ENCODE results near the gene ARF3. TPM values are rescaled to one million over a fixed set of nuclear protein-coding genes. Genes with fewer than 3 reads are reported as not detected.

ARF3 gene
- total and polyA plus RNA-seq, 5 donors from 2014 or later, result 21.2 to 79.4 (median 25.0) TPM

DNA sequence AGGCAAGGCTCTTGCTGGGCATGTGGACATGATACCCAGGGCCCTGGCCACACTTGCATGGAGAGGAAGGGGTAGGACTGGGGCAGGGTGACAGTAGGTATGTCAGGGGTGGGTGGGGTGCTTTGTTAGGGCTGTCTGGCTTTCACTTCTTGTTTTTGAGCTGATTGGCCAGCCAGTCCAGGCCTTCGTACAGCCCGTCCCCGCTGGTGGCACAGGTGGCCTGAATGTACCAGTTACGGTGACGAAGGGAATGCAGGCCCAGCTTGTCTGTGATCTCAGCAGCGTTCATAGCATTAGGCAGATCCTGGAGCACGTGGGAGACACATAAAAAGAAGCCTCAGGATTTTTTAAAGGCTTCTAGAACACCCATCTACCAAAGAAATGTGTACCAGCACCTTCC lies 18.5 kb downstream of the ARF3 start:
- Histone ChIP-seq H3K4me1 (ENCODE audit: control insufficient read depth, insufficient read depth, low read length, poor library complexity, severe bottlenecking) (peaks cover 7% of the 10 kb centered on the region), H3K36me3 (ENCODE audit: control insufficient read depth, insufficient read depth, low read length) (peaks cover 37% of the 10 kb centered on the region), H3K4me3 (ENCODE audit: low read depth, low read length) (no peak overlapping the region), H3K27me3 (ENCODE audit: control insufficient read depth, insufficient read depth, low read length) (no peaks in the 10 kb centered on the region), H3K27ac (ENCODE audit: insufficient read depth, low read length, poor library complexity, severe bottlenecking) (no peak overlapping the region), H3K9me3 (ENCODE audit: control insufficient read depth in 2 of 2, low read length in 2 of 2) (no peaks in the 10 kb centered on the region)
- Mint-ChIP-seq H3K27ac (no peak overlapping the region), H3K36me3 (peaks cover 36% of the 10 kb centered on the region), H3K4me3 (no peak overlapping the region), H3K27me3 (no peaks in the 10 kb centered on the region), H3K9me3 (peaks cover 0 to 3% (median 0%) of the 10 kb centered on the region in 7 donors), H3K4me1 (peaks cover 13 to 26% (median 19%) of the 10 kb centered on the region in 4 donors)
- DNase-seq (no peak), ATAC-seq (ENCODE audit: low read depth in 2 of 2) (no peak)

DNA sequence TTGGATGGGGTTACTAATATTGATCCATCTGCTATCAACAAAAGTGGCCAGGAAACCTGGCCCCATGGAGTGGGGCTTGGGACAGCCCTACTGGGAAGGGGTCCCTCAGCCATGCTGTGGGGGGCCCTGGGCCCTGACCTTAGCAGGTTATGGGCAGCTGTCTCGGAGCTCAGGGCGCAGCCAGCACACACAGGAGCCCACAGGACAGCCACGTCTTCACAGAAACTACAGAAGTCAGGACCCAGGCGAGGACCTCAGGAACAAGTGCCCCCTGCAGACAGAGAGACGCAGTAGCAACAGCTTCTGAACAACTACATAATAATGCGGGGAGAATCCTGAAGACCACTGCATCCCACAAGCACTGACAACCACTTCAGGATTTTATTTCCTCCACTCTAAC lies 20.1 kb downstream of the ARF3 start:
- no peaks in the 10 kb centered on the region for H3K27me3 ChIP-seq (ENCODE audit: control insufficient read depth, insufficient read depth, low read length)
- peaks cover 41% of the 10 kb centered on the region for H3K36me3 ChIP-seq (ENCODE audit: control insufficient read depth, insufficient read depth, low read length)
- H3K27ac ChIP-seq (ENCODE audit: insufficient read depth, low read length, poor library complexity, severe bottlenecking), result no peak overlapping the region
- peaks cover 10% of the 10 kb centered on the region for H3K4me1 ChIP-seq (ENCODE audit: control insufficient read depth, insufficient read depth, low read length, poor library complexity, severe bottlenecking)
- peaks cover 11 to 24% (median 13%) of the 10 kb centered on the region in 4 donors for H3K4me1 Mint-ChIP-seq
- peaks cover 41% of the 10 kb centered on the region for H3K36me3 Mint-ChIP-seq
- H3K27ac Mint-ChIP-seq, result peak overlapping the region in 1 of 3 donors; percentile 71
- ATAC-seq (ENCODE audit: low read depth in 2 of 2) (no peak), DNase-seq (no peak)
- no peak overlapping the region for H3K4me3 Mint-ChIP-seq
- H3K9me3 Mint-ChIP-seq, result peaks cover 0 to 3% (median 0%) of the 10 kb centered on the region in 7 donors
- no peaks in the 10 kb centered on the region for H3K9me3 ChIP-seq (ENCODE audit: control insufficient read depth in 2 of 2, low read length in 2 of 2)
- no peak overlapping the region for H3K4me3 ChIP-seq (ENCODE audit: low read depth, low read length)
- no peaks in the 10 kb centered on the region for H3K27me3 Mint-ChIP-seq

DNA sequence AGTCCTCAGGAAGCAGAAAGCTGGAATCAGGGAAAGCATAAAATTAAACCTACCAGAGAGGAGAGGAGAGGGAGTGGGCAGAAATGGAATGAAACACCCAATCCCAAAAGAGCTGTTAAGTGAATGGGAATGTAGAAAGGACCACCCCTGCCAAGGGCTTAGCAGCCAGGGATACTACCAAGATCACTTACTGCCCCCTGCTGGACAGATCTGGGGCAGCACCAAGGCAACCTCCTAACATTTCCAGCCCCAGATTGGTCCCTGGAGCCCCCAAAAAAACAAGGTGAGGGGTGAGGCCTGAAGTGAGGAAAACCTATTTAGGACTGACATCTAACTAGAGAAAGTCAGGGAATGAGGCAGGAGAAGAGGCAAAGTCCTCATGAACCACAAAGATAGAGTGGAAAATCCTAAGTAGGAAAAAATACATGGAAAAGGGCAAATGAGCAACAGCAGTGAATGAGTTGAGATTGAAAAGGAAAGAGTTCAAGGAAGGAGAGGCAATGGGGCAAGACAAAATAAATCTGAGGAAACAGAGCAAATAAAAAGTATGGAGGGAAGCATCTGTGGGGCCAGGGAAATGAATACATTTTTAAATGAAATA lies 20.8 kb downstream of the ARF3 start:
- Histone ChIP-seq H3K36me3 (ENCODE audit: control insufficient read depth, insufficient read depth, low read length) (peaks cover 40% of the 10 kb centered on the region), H3K4me1 (ENCODE audit: control insufficient read depth, insufficient read depth, low read length, poor library complexity, severe bottlenecking) (peaks cover 10% of the 10 kb centered on the region), H3K4me3 (ENCODE audit: low read depth, low read length) (no peak overlapping the region), H3K27me3 (ENCODE audit: control insufficient read depth, insufficient read depth, low read length) (no peaks in the 10 kb centered on the region), H3K27ac (ENCODE audit: insufficient read depth, low read length, poor library complexity, severe bottlenecking) (no peak overlapping the region), H3K9me3 (ENCODE audit: control insufficient read depth in 2 of 2, low read length in 2 of 2) (no peaks in the 10 kb centered on the region)
- Mint-ChIP-seq H3K4me1 (peaks cover 11 to 23% (median 13%) of the 10 kb centered on the region in 4 donors), H3K27me3 (no peaks in the 10 kb centered on the region), H3K4me3 (no peak overlapping the region), H3K9me3 (peaks cover 0 to 3% (median 0%) of the 10 kb centered on the region in 7 donors), H3K36me3 (peaks cover 39% of the 10 kb centered on the region), H3K27ac (peak overlapping the region in 2 of 3 donors; percentile 18 to 92)
- DNase-seq (peak; percentile 72 to 80 (median 75)), ATAC-seq (ENCODE audit: low read depth in 2 of 2) (peak; percentile 72 to 78)

DNA sequence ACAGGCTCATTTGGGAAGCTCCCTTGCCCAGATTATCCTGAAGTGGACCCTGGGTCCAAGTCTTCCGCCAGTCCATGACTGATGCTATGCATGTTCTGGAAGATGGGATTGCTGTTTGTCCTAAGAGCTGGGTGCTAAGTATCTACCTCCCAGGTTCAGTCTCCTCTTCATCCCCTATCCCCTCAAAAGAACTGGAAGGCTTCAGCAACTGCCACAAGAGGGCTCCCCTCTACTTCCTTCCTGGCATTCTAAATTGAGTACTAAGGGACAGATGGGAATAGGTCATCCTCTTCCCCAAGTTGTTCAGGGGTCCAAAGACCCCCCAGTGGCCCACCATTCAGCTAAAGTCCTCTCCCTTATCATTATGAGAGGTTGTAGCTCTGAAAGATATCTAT lies 23.0 kb downstream of the ARF3 start:
- DNase-seq, result no peak
- H3K27me3 Mint-ChIP-seq, result no peaks in the 10 kb centered on the region
- H3K9me3 Mint-ChIP-seq, result peaks cover 0 to 3% (median 0%) of the 10 kb centered on the region in 7 donors
- Histone ChIP-seq H3K27ac (ENCODE audit: insufficient read depth, low read length, poor library complexity, severe bottlenecking) (no peak overlapping the region), H3K4me3 (ENCODE audit: low read depth, low read length) (no peak overlapping the region), H3K4me1 (ENCODE audit: control insufficient read depth, insufficient read depth, low read length, poor library complexity, severe bottlenecking) (peaks cover 10% of the 10 kb centered on the region), H3K36me3 (ENCODE audit: control insufficient read depth, insufficient read depth, low read length) (peaks cover 21% of the 10 kb centered on the region), H3K9me3 (ENCODE audit: control insufficient read depth in 2 of 2, low read length in 2 of 2) (no peaks in the 10 kb centered on the region), H3K27me3 (ENCODE audit: control insufficient read depth, insufficient read depth, low read length) (no peaks in the 10 kb centered on the region)
- no peak for ATAC-seq (ENCODE audit: low read depth in 2 of 2)
- peaks cover 12 to 23% (median 14%) of the 10 kb centered on the region in 4 donors for H3K4me1 Mint-ChIP-seq
- peak overlapping the region; percentile 32 to 46 (median 34) for H3K27ac Mint-ChIP-seq
- peak overlapping the region in 1 of 4 donors; percentile 34 for H3K4me3 Mint-ChIP-seq
- peaks cover 31% of the 10 kb centered on the region for H3K36me3 Mint-ChIP-seq

DNA sequence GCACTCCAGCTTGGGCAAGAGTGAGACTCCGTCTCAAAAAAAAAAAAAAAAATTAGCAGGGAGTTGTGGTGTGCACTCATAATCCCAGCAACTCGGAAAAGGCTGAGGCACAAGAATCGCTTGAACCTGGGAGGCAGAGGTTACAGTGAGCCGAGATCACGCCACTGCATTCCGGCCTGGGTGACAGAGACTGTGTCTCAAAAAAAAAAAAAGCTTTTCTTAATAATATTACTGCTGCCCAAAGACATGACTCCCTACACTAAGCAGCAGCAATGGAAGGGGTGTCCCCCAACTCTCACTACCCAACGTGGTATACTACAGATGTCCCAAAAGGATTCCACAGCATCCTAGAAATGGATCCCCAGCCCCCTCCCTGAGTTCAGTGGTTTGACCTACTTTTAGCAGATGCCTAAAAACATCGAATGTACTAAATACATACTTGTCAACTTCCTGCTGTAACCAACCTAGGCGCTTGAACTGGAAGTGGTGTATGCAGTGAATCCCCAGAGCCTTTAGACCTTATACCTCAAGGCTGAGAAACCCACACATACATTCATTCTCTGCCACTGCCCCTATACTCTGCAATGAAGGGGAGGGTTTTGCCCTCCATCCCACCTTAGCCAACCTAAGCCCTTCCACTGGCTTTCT lies 23.5 kb downstream of the ARF3 start:
- H3K36me3 ChIP-seq (ENCODE audit: control insufficient read depth, insufficient read depth, low read length), result peaks cover 16% of the 10 kb centered on the region
- peaks cover 10% of the 10 kb centered on the region for H3K4me1 ChIP-seq (ENCODE audit: control insufficient read depth, insufficient read depth, low read length, poor library complexity, severe bottlenecking)
- Mint-ChIP-seq H3K4me3 (peak overlapping the region in 1 of 4 donors; percentile 34), H3K9me3 (peaks cover 0 to 3% (median 0%) of the 10 kb centered on the region in 7 donors), H3K27me3 (no peaks in the 10 kb centered on the region), H3K36me3 (peaks cover 27% of the 10 kb centered on the region), H3K27ac (peak overlapping the region; percentile 32 to 66 (median 46)), H3K4me1 (peaks cover 12 to 23% (median 14%) of the 10 kb centered on the region in 4 donors)
- no peaks in the 10 kb centered on the region for H3K27me3 ChIP-seq (ENCODE audit: control insufficient read depth, insufficient read depth, low read length)
- no peak overlapping the region for H3K27ac ChIP-seq (ENCODE audit: insufficient read depth, low read length, poor library complexity, severe bottlenecking)
- peak in 1 of 3 donors; percentile 28 for DNase-seq
- no peaks in the 10 kb centered on the region for H3K9me3 ChIP-seq (ENCODE audit: control insufficient read depth in 2 of 2, low read length in 2 of 2)
- peak; percentile 19 to 39 for ATAC-seq (ENCODE audit: low read depth in 2 of 2)
- no peak overlapping the region for H3K4me3 ChIP-seq (ENCODE audit: low read depth, low read length)

DNA sequence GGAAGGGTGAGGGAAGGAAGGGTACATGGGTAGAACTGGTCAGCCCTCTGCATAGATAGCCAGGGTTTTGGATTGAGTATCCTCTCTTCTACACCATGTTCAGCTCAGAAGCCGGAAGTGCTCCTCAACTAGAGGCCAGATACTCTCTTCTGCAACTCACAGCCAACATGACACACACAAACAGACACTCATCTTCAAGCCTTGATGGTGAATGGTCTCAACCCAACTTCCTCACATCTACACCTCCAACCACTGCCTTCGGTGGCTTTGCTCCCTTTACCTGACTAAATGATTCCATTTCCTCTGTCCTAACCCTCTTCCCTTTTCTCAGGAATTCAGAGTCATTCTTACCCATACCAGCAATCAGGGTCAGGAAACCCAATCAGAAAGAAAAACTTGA lies 24.4 kb downstream of the ARF3 start:
- Histone ChIP-seq H3K27ac (ENCODE audit: insufficient read depth, low read length, poor library complexity, severe bottlenecking) (no peak overlapping the region), H3K4me3 (ENCODE audit: low read depth, low read length) (no peak overlapping the region), H3K9me3 (ENCODE audit: control insufficient read depth in 2 of 2, low read length in 2 of 2) (no peaks in the 10 kb centered on the region), H3K36me3 (ENCODE audit: control insufficient read depth, insufficient read depth, low read length) (peaks cover 11% of the 10 kb centered on the region), H3K4me1 (ENCODE audit: control insufficient read depth, insufficient read depth, low read length, poor library complexity, severe bottlenecking) (peaks cover 10% of the 10 kb centered on the region), H3K27me3 (ENCODE audit: control insufficient read depth, insufficient read depth, low read length) (no peaks in the 10 kb centered on the region)
- H3K36me3 Mint-ChIP-seq, result peaks cover 18% of the 10 kb centered on the region
- H3K9me3 Mint-ChIP-seq, result peaks cover 0 to 3% (median 0%) of the 10 kb centered on the region in 7 donors
- H3K27ac Mint-ChIP-seq, result peak overlapping the region in 2 of 3 donors; percentile 32 to 48
- no peak overlapping the region for H3K4me3 Mint-ChIP-seq
- H3K27me3 Mint-ChIP-seq, result no peaks in the 10 kb centered on the region
- H3K4me1 Mint-ChIP-seq, result peaks cover 12 to 23% (median 14%) of the 10 kb centered on the region in 4 donors
- ATAC-seq (ENCODE audit: low read depth in 2 of 2) (no peak), DNase-seq (no peak)

DNA sequence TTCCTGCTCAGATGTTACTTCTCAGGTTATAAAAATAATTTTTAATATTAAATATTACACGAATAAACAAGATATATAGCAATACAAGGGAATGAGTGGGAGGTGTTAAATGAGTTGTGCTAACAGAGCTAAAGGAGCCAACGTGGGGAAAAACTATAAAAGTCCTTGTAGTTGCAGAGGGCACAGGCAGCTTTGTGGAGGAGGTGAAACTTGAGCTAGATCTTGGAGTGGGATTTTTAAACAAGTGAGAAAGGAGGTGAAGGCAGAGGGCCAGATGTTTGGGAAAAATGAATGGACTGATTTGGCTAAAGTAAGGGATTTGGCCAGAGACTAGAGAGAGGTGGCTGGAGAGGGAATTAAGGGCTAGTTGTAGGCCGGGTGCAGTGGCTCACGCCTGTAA lies 26.8 kb downstream of the ARF3 start:
- H3K36me3 Mint-ChIP-seq, result peaks cover 14% of the 10 kb centered on the region
- Histone ChIP-seq H3K4me3 (ENCODE audit: low read depth, low read length) (no peak overlapping the region), H3K36me3 (ENCODE audit: control insufficient read depth, insufficient read depth, low read length) (peaks cover 6% of the 10 kb centered on the region), H3K9me3 (ENCODE audit: control insufficient read depth in 2 of 2, low read length in 2 of 2) (no peaks in the 10 kb centered on the region), H3K4me1 (ENCODE audit: control insufficient read depth, insufficient read depth, low read length, poor library complexity, severe bottlenecking) (peaks cover 15% of the 10 kb centered on the region), H3K27ac (ENCODE audit: insufficient read depth, low read length, poor library complexity, severe bottlenecking) (no peak overlapping the region), H3K27me3 (ENCODE audit: control insufficient read depth, insufficient read depth, low read length) (no peaks in the 10 kb centered on the region)
- peak overlapping the region in 2 of 3 donors; percentile 7 to 35 for H3K27ac Mint-ChIP-seq
- peaks cover 12 to 35% (median 19%) of the 10 kb centered on the region in 4 donors for H3K4me1 Mint-ChIP-seq
- no peak for ATAC-seq (ENCODE audit: low read depth in 2 of 2)
- H3K27me3 Mint-ChIP-seq, result no peaks in the 10 kb centered on the region
- DNase-seq, result no peak
- H3K9me3 Mint-ChIP-seq, result no peaks in the 10 kb centered on the region
- H3K4me3 Mint-ChIP-seq, result no peak overlapping the region

Data from CD4-positive, CD25-positive, alpha-beta regulatory T cell (primary cell).